Ishikawa (cell line): ENCODE measurements around the gene SCN8A.
A peak's percentile ranks its signal among the peaks of the same experiment; 100 is the strongest.

ENCODE experiments used
- CEBPB ChIP-seq: IDR thresholded peaks from 2 replicates; pipeline ENCODE4 v1.6.1; 2012
- CREB1 ChIP-seq: IDR thresholded peaks from 2 replicates; pipeline ENCODE4 v1.6.1; 2012; ENCODE audit warnings: low read depth
- EGR1 ChIP-seq: IDR thresholded peaks from 2 replicates; pipeline ENCODE4 v1.6.1; 2012
- EP300 ChIP-seq: IDR thresholded peaks from 2 replicates; pipeline ENCODE4 v1.6.1; 2012; ENCODE audit warnings: borderline replicate concordance
- FOXM1 ChIP-seq: IDR thresholded peaks from 2 replicates; pipeline ENCODE4 v1.6.1; 2012; ENCODE audit warnings: low read depth, borderline replicate concordance
- MAX ChIP-seq: IDR thresholded peaks from 2 replicates; pipeline ENCODE4 v1.6.1; 2012
- NFIC ChIP-seq: IDR thresholded peaks from 2 replicates; pipeline ENCODE4 v1.6.1; 2012
- RAD21 ChIP-seq: IDR thresholded peaks from 2 replicates; pipeline ENCODE4 v1.6.1; 2012; ENCODE audit warnings: low read depth
- REST ChIP-seq: IDR thresholded peaks from 2 replicates; pipeline ENCODE4 v1.6.1; 2012; ENCODE audit warnings: low read depth, mild to moderate bottlenecking
- TAF1 ChIP-seq: IDR thresholded peaks from 2 replicates; pipeline ENCODE4 v1.6.1; 2012; ENCODE audit warnings: low read depth, mild to moderate bottlenecking
- TCF12 ChIP-seq: IDR thresholded peaks from 2 replicates; pipeline ENCODE4 v1.6.1; 2012; ENCODE audit warnings: low read depth
- TEAD4 ChIP-seq: IDR thresholded peaks from 2 replicates; pipeline ENCODE4 v1.6.1; 2012
- USF1 ChIP-seq: IDR thresholded peaks from 2 replicates; pipeline ENCODE4 v1.6.1; 2012
- YY1 ChIP-seq: IDR thresholded peaks from 2 replicates; pipeline ENCODE4 v1.6.1; 2012; ENCODE audit warnings: low read depth
- ZBTB7A ChIP-seq: IDR thresholded peaks from 2 replicates; pipeline ENCODE4 v1.6.1; 2012; ENCODE audit warnings: low read depth

The SCN8A gene

GRCh38 chr12:51601241-51601640 is 10.2 kb downstream of the SCN8A start:
- TF ChIP-seq FOXM1: no peak
- no peak for TF ChIP-seq RAD21
- no peak for TF ChIP-seq TAF1
- TF ChIP-seq TEAD4: no peak
- TF ChIP-seq MAX: no peak

- TF ChIP-seq RAD21 (no peak), TEAD4 (no peak), YY1 (no peak), TCF12 (no peak)
These were observed 29.4 kb downstream of the SCN8A start for GRCh38 chr12:51620448-51620847.

- TF ChIP-seq MAX: no peak
- no peak for TF ChIP-seq TAF1
- TF ChIP-seq YY1: no peak
- TF ChIP-seq USF1: no peak
These were observed 30.3 kb downstream of the SCN8A start for GRCh38 chr12:51621156-51621922.

GRCh38 chr12:51622564-51622963 is 31.5 kb downstream of the SCN8A start:
- TF ChIP-seq CEBPB (no peak), EGR1 (peak; percentile 70; the same call in 1 of the 2 replicates), TEAD4 (peak; percentile 39; the same call in 1 of the 2 replicates)

GRCh38 chr12:51625370-51625769 is 34.3 kb downstream of the SCN8A start:
- no peak for TF ChIP-seq CEBPB
- no peak for TF ChIP-seq TAF1
- TF ChIP-seq USF1: no peak
- no peak for TF ChIP-seq NFIC
- no peak for TF ChIP-seq MAX
- TF ChIP-seq REST: no peak
- no peak for TF ChIP-seq RAD21
- no peak for TF ChIP-seq EGR1
- no peak for TF ChIP-seq TEAD4
- TF ChIP-seq TCF12: no peak
- TF ChIP-seq YY1: no peak
- no peak for TF ChIP-seq ZBTB7A

- TF ChIP-seq CREB1 (no peak), TCF12 (no peak), ZBTB7A (no peak), EP300 (no peak), EGR1 (no peak), YY1 (no peak), CEBPB (no peak), MAX (no peak)
These were observed 35.1 kb downstream of the SCN8A start for GRCh38 chr12:51626115-51626514.

- no peak for TF ChIP-seq RAD21
- TF ChIP-seq YY1: no peak
- no peak for TF ChIP-seq REST
- TF ChIP-seq CEBPB: no peak
These were observed 35.6 kb downstream of the SCN8A start for GRCh38 chr12:51626629-51627028.
